Measurements from ENCODE around the gene TMEM115.

TMEM115 gene

DNA sequence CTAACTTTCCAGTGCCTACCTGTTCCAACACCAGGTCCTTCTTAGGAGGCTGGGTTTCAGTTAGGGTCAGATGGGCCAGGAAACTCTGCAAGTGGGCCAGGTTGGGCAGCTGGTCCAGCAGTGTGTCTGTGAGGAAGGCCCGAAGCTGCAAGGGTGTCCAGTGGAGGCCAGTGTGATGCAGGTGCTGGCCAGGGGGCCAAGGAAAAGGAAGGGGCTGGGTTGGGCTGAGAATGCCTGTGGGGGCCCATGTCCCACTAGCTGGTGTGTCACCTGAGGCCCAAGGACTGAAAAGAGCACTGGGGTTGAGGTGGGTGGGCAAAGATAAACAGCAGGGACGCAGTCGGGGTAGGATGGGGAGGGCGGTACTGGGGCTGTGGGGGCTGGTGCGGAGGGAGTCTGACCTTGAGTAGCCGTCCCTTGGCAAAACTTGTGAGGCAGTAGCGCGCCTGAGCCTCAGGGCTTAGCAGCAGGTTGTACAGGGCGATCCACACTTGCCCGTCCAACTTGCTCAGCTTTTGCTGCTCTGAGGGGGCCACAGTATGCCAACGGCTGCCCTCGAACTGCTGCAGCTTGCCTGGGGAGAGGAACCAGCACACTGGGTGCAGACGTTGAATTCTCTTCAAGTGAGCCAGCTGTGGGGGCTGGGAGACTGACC is 17.2 kb downstream of the TMEM115 start:
- POLR2A ChIA-PET = no interaction called here
- CTCF ChIA-PET = interaction anchor here (1.3 to 6.6 kb wide), 3 partner anchors 7 to 19 kb away, joined by 3 to 55 read pairs (median 3); partner anchors contain the start of genes CYB561D2, HYAL2 and NPRL2
- TF ChIP-seq, protein P1, sequence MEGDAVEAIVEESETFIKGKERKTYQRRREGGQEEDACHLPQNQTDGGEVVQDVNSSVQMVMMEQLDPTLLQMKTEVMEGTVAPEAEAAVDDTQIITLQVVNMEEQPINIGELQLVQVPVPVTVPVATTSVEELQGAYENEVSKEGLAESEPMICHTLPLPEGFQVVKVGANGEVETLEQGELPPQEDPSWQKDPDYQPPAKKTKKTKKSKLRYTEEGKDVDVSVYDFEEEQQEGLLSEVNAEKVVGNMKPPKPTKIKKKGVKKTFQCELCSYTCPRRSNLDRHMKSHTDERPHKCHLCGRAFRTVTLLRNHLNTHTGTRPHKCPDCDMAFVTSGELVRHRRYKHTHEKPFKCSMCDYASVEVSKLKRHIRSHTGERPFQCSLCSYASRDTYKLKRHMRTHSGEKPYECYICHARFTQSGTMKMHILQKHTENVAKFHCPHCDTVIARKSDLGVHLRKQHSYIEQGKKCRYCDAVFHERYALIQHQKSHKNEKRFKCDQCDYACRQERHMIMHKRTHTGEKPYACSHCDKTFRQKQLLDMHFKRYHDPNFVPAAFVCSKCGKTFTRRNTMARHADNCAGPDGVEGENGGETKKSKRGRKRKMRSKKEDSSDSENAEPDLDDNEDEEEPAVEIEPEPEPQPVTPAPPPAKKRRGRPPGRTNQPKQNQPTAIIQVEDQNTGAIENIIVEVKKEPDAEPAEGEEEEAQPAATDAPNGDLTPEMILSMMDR (IDR thresholded peaks at IDR 0.05; ENCODE audit: control extremely low read depth, extremely low read depth, low read depth, missing control alignments) = no peak
- no peak for DNase-seq (ENCODE audit: extremely low spot score)

GRCh38 chr3:50341537-50341936 is 17.8 kb downstream of the TMEM115 start:
- DNase-seq (ENCODE audit: extremely low spot score) = no peak
- ChIA-PET CTCF (interaction anchor here (1.5 to 6.6 kb wide), 2 partner anchors 8 to 201 kb away, joined by 8 to 55 read pairs; partner anchors contain the start of genes CYB561D2 and NPRL2), POLR2A (no interaction called here)
- TF ChIP-seq, protein P1 (IDR thresholded peaks at IDR 0.05; ENCODE audit: control extremely low read depth, extremely low read depth, low read depth, missing control alignments) = no peak

- TF ChIP-seq, protein P1 (IDR thresholded peaks at IDR 0.05; ENCODE audit: control extremely low read depth, extremely low read depth, low read depth, missing control alignments) = no peak
- ChIA-PET POLR2A (interaction anchor here (1.1 kb wide), 1 partner anchor 10 kb away, joined by 7 read pairs; the partner anchor contains the start of genes CYB561D2 and NPRL2), CTCF (interaction anchor here (1.0 to 6.6 kb wide), 4 partner anchors 8 to 202 kb away, joined by 3 to 55 read pairs (median 6); partner anchors contain the start of genes CYB561D2 and NPRL2)
- DNase-seq (ENCODE audit: extremely low spot score) = peak; percentile 70
Measured at GRCh38 chr3:50340448-50341329, 18.6 kb downstream of the TMEM115 start, which contains the start of gene RASSF1. Gene RASSF1, minus strand, starts transcription at chr3:50340836. Its CDS starts 31 bp downstream, at chr3:50340805.

GRCh38 chr3:50340147-50340447 is 19.2 kb downstream of the TMEM115 start:
- ChIA-PET CTCF (interaction anchor here (1.0 to 6.6 kb wide), 4 partner anchors 9 to 203 kb away, joined by 3 to 55 read pairs (median 6); partner anchors contain the start of genes CYB561D2 and NPRL2), POLR2A (interaction anchor here (1.1 kb wide), 1 partner anchor 11 kb away, joined by 7 read pairs; the partner anchor contains the start of genes CYB561D2 and NPRL2)
- TF ChIP-seq, protein P1 (IDR thresholded peaks at IDR 0.05; ENCODE audit: control extremely low read depth, extremely low read depth, low read depth, missing control alignments) = no peak
- no peak for DNase-seq (ENCODE audit: extremely low spot score)

- no peak for DNase-seq (ENCODE audit: extremely low spot score)
- TF ChIP-seq, protein P1 (IDR thresholded peaks at IDR 0.05; ENCODE audit: control extremely low read depth, extremely low read depth, low read depth, missing control alignments) = no peak
- CTCF ChIA-PET = interaction anchor here (1.1 to 6.6 kb wide), 3 partner anchors 9 to 16 kb away, joined by 3 to 55 read pairs (median 41); partner anchors contain the start of genes CYB561D2, HYAL2 and NPRL2
- POLR2A ChIA-PET = no interaction called here
Measured at GRCh38 chr3:50339485-50340146, 19.7 kb downstream of the TMEM115 start.

DNA sequence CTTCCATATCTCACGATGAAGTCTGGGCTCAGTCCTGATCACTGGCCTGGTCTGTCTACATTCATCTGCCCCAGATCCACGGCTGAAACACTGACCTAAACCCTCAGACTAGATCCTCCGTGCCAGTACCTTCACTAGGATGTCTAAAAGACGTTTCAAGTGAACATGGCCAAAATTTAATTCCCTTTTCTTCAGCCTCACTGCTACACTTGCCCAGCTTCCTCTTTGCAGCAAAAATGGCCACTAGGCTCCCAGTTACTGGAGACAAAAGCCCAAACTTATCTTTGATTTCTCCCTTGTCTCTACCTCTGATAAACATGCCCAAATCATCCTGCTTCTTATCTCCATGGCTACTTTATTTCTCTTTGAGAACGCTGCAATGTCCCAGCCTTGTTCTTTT is 20.4 kb downstream of the TMEM115 start:
- no peak for DNase-seq (ENCODE audit: extremely low spot score)
- CTCF ChIA-PET = interaction anchor here (2.3 to 6.6 kb wide), 3 partner anchors 10 to 15 kb away, joined by 7 to 55 read pairs (median 41); partner anchors contain the start of genes CYB561D2, HYAL2 and NPRL2
- POLR2A ChIA-PET = no interaction called here
- TF ChIP-seq, protein P1 (IDR thresholded peaks at IDR 0.05; ENCODE audit: control extremely low read depth, extremely low read depth, low read depth, missing control alignments) = no peak

Measured in GM10248 (cell line).